Ovary (tissue), 3 donors: ENCODE data around the gene KIF15.

ENCODE experiments used
- POLR2A ChIP-seq: fragments of 450-650 bp; IDR thresholded peaks from one replicate; pipeline ENCODE4 v1.6.1; 2017; ENCODE audit warnings: antibody characterized with exemption, mild to moderate bottlenecking, moderate library complexity
- TF ChIP-seq, protein P1 (sequence below), 3 donors: fragments of 450-650 bp in 2 of 3; fragments of 200-600 bp in 1 of 3; IDR thresholded peaks; one replicate each; pipeline versions ENCODE4 v1.5.1 to v1.8.0; 2016 to 2022; ENCODE audit warnings: antibody characterized with exemption in 3 of 3, mild to moderate bottlenecking in 1 of 3
- donor health status: DM: no; HTN: no; CAD: no.

DNA sequence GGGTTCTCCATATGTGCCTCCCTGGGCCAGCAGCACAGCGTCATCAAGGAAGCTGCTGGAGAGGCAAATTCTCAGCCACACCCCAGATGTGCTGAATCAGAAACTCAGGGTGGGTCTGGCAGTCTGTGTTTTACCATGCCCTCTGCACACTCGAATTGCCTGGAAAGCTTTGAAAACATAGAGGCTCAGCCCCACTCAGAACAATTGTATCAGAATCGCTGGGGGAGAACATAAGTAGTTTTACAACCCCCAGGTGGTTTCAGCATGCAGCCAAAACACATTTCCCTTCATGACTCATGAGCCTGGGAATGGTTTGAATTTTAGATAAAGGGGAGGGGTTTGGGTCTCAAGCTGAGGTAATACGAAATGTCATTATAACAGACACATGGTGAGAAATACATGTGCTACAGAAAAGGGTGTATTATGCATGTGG is 122.4 kb downstream of the KIF15 start:
- TF ChIP-seq, protein P1, sequence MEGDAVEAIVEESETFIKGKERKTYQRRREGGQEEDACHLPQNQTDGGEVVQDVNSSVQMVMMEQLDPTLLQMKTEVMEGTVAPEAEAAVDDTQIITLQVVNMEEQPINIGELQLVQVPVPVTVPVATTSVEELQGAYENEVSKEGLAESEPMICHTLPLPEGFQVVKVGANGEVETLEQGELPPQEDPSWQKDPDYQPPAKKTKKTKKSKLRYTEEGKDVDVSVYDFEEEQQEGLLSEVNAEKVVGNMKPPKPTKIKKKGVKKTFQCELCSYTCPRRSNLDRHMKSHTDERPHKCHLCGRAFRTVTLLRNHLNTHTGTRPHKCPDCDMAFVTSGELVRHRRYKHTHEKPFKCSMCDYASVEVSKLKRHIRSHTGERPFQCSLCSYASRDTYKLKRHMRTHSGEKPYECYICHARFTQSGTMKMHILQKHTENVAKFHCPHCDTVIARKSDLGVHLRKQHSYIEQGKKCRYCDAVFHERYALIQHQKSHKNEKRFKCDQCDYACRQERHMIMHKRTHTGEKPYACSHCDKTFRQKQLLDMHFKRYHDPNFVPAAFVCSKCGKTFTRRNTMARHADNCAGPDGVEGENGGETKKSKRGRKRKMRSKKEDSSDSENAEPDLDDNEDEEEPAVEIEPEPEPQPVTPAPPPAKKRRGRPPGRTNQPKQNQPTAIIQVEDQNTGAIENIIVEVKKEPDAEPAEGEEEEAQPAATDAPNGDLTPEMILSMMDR (IDR thresholded peaks at IDR 0.05) = no peak
- TF ChIP-seq POLR2A = no peak
